HG03196 (cell line): ENCODE data around the gene TENM3.

Source experiments
- ATAC-seq: cut with Tn5 transposase; IDR thresholded peaks from one replicate; pipeline ENCODE4 v1.9.1; 2021; ENCODE audit not compliant: unreplicated experiment

The TENM3 gene

GRCh38 chr4:182496408-182496807 is 253.2 kb downstream of the TENM3 start:
- ATAC-seq: no peak

DNA sequence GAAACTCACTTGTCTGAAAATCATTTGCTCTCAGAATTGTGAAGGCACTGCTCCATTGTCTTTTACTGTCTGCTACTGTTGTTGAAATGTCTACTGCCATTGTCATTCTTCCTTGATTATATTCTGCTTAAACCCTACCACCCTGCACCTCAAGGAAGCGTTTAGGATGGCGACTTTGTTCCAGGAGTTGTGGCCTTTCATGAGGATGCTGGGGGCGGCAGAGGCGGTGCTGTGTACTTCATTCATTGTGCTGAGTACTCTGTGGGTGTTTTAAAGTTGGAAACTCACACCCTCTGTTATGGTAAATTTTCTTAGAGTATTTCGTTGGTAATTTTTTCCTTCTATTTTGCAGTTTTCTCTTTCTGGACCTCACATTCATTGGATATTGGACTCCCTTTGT is 258.9 kb downstream of the TENM3 start:
- ATAC-seq: no peak

DNA sequence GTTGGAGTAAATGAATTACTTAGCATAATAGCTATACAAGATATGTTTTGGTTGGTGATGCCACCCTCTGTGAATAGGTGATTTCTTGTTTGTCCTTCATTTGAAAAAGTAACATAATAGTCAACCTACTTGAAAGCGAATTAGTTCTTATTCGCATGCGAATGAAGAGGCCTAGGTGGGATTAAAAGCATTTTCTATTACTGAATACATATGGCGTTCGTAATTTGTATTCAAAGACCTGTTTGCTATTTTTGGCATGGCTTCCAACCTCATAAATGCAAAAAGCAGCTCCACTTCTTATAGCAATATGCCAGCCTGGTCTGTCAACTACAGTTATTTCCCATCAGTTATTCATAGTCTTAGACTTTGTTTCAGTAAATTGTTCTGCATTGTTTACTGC is 261.3 kb downstream of the TENM3 start:
- no peak for ATAC-seq

DNA sequence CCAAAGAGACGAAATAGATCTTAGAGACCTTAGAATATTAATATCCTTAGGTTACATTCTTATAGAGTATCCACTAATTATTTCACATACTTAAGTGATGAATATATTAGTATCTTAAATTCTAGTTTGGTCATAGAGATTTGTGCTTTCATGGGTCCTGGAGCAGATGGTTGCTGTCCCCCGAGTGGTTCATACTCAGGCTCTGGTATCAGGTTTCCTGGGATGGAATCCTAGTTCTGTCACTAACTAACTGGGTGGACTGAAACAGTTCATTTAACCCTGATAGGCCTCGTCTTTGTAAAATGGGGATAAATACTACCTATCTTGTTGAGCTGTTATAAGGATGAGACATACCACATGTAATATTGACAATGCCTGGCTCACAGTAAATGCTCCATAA is 264.6 kb downstream of the TENM3 start:
- no peak for ATAC-seq

- ATAC-seq: no peak
Observed at GRCh38 chr4:182510836-182511235, 267.6 kb downstream of the TENM3 start.

- peak; percentile 66 for ATAC-seq
Observed at GRCh38 chr4:182513587-182514291, 270.5 kb downstream of the TENM3 start.

DNA sequence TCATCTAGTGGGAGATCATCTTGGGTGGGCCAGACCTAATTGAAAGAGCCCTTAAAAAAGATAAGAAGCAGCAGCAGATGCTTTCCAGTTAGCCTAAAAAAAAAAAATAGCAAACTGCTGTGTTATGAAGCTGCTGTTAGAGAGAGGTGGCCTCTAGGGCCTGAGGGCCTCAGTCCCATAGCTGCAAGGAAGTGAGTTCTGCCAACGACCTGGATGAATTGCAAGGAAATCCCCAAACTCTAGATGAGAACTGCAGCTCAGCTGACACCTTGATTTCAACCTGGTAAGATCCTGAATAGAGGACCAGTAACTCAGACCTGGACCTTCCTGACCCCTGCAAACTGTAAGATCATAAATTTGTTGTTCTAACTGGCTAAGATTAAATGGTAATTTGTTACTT is 275.2 kb downstream of the TENM3 start:
- ATAC-seq: no peak

DNA sequence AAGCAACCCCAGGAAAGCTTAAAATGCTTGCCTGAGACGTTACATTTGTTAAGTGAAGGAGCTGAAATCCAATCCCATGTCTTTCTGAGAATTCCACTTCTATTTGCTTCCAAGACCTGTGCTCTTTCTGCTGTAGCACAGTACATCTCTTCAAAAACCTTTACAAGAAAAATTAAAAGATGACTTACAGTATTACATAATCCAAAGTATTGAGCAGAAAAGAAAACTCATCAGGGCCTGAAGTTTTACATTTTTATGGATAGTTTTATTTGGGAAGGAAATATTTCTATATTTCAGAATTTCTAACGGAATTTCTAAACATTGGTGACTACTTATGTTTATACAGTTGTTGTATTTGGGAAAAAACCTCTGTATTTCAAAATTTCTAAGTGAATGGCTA is 276.3 kb downstream of the TENM3 start:
- ATAC-seq: no peak

GRCh38 chr4:182521011-182521410 is 277.8 kb downstream of the TENM3 start:
- ATAC-seq: no peak

GRCh38 chr4:182528819-182529218 is 285.6 kb downstream of the TENM3 start:
- ATAC-seq: no peak

- ATAC-seq: no peak
Observed at GRCh38 chr4:182530451-182530850, 287.2 kb downstream of the TENM3 start.

GRCh38 chr4:182531555-182532162 is 288.5 kb downstream of the TENM3 start:
- no peak for ATAC-seq

DNA sequence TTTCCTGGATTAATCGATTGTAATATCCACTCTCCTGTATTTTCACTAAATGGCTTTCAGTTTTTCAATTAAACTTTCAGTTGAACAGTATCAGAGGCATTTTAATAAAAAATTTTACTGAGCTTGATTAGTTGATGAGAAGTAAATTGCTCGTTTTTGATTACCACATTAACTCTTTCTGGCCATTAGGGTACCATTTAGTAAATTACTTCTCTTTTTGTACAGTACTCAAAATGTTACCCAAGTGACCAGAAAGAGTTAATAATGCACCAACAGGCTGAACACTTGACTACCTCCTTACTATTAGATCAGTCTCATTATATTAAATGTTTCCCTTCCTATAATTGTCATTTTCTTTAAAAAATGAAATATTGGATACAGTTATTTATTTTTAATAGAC is 289.2 kb downstream of the TENM3 start:
- no peak for ATAC-seq

GRCh38 chr4:182533964-182534363 is 290.8 kb downstream of the TENM3 start:
- ATAC-seq: no peak

DNA sequence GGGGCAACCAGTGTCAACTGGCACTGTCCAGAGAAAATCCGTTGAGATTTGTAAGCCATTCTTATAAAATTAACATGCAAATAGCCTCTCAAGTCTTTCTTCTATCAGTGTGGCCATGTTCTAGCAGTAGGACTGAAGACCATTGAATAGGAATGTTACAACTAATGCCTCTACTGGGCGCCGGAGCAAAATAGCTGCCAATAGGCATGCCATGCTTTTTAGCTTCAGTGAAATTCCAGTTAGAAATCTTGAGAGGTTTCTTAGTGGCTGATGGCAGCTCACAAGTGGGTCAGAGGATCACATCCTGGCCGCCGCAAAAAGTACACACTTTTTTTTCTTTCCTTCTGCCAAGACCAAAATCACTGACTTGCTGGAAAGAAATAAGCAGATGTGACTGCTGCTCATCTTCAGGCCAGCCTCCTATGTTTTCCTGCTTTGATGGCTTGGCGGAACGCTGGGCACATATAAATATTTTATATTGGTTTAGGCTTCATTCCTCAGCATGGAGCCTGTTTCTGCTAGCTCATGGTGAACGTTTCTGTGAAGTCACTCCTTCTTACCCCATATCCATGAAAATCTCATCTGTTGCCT is 293.1 kb downstream of the TENM3 start:
- ATAC-seq: no peak

GRCh38 chr4:182537031-182537795 is 294.0 kb downstream of the TENM3 start:
- ATAC-seq: no peak

GRCh38 chr4:182538031-182538430 is 294.8 kb downstream of the TENM3 start:
- no peak for ATAC-seq

- ATAC-seq: no peak
Observed at GRCh38 chr4:182540496-182540895, 297.3 kb downstream of the TENM3 start.

GRCh38 chr4:182547435-182547834 is 304.2 kb downstream of the TENM3 start:
- ATAC-seq: peak; percentile 98

GRCh38 chr4:182548156-182548555 is 305.0 kb downstream of the TENM3 start:
- ATAC-seq: no peak

DNA sequence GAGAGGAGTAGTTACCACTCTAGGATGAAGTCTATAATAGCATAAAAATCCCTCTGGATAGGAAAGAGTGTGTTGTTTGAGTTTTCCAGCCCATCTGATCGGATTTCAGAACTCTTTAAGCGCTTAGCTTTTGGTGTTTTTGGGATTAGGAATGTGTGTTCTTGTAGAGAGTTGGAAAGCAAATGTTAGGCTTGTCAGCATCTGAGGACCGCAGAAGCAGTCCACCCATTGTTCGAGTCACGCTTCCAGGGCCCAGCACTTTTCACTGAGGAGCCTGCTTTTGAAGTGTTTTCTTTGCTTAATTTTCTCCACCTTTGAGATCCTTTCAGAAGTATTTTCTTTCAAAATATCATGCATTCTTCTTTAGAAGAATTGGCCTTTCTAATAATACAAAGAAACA is 306.2 kb downstream of the TENM3 start:
- ATAC-seq: no peak

DNA sequence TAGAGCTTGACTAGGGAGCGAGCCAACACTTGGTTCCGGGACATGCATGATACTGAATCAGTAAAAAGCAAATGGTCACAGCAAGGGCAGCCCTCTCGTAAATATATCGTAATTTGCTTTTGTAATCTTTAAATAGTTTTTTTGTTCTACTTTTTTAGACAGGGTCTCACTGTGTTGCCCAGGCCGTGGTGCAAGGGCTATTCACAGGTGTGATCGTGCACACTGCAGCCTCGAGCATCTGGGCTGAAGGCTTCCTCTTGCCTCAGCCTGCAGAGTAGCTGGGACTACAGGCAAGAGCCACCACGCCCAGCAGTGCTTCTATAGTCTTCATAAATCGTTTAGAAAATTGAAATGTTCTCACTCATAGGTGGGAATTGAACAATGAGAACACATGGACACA is 309.7 kb downstream of the TENM3 start:
- no peak for ATAC-seq
